GM18867 (cell line): Measurements from ENCODE around the gene C1QTNF8.

Experiments
- ATAC-seq: cut with Tn5 transposase; IDR thresholded peaks from one replicate; pipeline ENCODE4 v1.9.1; 2021; ENCODE audit warnings: mild to moderate bottlenecking, moderate library complexity; ENCODE audit not compliant: unreplicated experiment

C1QTNF8 gene, protein sequence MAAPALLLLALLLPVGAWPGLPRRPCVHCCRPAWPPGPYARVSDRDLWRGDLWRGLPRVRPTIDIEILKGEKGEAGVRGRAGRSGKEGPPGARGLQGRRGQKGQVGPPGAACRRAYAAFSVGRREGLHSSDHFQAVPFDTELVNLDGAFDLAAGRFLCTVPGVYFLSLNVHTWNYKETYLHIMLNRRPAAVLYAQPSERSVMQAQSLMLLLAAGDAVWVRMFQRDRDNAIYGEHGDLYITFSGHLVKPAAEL

DNA sequence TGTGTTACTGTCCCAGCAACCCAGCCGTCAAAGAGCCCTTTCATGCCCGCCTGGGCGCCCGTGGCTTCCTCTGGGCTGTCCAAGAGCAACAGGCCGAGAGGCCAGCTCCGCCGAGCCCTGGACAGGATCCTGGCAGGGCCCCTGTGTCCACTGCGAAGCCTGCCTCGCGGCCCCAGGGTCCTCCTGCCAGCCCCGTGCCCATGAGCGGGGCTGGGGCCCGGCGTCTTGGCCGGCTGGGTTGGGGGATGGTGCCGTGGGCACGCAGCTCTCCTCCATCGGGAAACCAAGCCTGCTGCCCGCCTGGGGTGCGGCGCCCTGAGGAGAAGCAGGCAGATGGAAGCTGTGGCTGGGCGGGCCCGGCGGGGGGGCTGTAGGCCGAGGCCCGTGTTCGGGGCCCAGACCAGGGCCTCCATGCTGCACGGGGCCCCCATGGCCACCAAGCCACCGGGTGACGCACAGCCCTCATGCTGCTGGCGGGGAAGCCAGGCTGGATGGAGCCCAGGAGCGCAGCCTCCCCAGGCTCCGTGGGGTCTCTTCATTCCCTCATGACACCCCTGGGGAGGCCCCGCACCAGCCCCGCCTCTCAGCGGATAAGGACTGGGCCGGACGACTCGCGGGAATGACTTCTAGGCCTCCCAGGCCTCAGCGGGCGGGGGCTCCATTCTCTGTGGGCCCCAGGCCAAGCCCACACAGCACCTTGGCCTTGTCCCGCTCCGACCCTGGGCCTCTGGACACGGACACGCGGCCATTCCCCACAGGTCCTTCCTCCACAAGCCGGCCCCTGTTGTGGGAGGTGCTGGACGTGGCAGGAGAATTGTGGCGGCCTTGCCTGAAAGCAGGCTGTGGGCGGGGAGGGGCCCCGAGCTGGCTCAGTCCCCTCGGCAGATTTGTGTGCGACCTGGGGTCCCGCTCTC, at the start of gene C1QTNF8:
Gene C1QTNF8, minus strand, starts transcription at position 76 of the 914 bp plus-strand sequence. CDS start 1,322 bp downstream, outside the sequence.
- no peak for ATAC-seq

GRCh38 chr16:1145383-1146100, 49.5 kb upstream of the C1QTNF8 start:
- ATAC-seq, result no peak

- ATAC-seq, result no peak
These were observed 48.7 kb upstream of the C1QTNF8 start for GRCh38 chr16:1144476-1145382.

- no peak for ATAC-seq
These were observed 47.9 kb upstream of the C1QTNF8 start for GRCh38 chr16:1143761-1144450.

- no peak for ATAC-seq
These were observed 46.9 kb upstream of the C1QTNF8 start for GRCh38 chr16:1142911-1143310.

DNA sequence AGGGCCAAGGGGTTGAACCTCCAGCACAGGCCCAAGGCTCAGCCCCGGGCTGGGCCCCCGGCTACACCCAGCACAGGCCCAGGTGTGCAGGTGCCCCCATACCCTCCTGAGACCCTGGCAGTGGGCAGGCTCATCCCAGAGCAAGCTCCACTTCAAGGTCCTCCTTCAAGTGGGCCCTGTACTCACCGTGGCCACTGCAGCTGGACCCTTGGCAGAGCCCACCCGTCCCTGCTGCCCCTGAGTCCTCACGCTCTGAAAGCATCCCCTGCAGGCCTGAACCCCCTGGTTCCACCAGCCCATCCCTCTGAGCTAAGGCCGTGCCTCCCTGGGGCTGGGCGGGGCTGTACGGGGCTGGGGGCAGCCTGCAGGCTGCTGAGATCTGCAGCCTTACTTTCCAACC, 45.7 kb upstream of the C1QTNF8 start:
- ATAC-seq, result no peak

DNA sequence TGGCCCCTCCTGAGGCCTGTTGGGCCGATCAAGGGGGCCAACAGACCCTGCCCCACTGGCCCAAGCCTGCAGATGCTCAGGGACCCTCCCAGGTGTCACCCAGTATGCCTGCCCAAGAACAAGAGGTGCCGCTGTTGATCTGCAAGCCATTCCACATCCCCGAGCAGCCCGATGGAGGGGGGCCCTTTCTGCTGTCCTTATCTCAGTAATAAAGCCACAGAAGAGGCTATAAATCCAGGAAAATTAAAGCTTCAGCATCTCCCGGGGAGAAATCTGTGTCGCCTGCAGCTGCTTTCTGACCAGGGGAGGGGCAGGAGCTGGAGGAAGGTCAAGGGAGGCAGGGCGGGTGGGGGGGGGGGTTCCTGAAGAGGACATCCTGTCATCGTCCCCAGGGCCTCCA, 45.1 kb upstream of the C1QTNF8 start:
- ATAC-seq, result no peak

DNA sequence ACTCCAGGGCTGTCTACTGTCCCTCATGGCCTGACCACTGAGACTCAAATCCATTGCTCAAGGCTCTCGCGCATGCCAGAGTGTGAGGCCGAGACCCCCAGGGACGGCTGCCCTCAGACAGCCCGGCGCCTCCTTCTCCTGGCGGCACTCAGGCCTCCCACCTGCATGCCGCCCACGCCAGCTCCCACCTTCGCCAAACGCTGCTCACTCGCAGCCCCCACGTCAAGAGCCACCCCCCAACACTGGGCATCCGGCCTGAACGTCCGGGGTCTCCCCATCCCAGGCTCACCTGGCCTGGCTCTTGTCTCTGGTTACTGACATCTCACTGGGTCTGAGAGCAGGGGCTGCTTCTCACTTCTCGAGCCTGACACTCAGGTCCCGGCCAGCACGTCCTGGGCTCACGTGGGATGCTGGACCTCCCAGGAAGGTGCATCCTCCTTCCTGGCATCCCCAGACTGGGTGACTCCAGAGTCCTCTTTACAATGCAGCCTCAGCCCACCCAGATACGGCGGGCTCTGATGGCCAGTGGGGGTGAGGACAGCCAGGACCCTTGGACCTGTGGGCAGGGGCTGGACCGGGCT, 44.6 kb upstream of the C1QTNF8 start:
- ATAC-seq, result no peak

DNA sequence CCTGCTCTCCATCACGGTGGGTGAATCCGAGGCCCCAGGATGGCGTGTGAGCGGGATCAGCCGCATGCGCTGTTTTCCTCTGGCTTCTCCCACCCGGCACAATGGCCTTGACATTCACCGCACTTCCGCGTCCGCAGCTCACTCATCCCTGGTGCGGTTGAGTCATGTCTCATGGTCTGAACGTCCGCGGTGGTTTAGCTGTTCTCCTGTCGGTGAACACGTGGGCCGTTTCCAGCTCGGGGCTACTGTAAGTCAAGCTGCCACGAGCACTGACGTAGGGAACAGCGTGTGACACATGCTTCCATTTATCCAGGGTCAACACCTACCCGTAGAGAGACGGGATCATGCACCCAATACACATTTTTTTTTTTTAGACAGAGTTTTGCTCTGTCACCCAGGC, 41.6 kb upstream of the C1QTNF8 start:
- no peak for ATAC-seq

- no peak for ATAC-seq
These were observed 39.4 kb upstream of the C1QTNF8 start for GRCh38 chr16:1135459-1135825.

- ATAC-seq, result no peak
These were observed 38.9 kb upstream of the C1QTNF8 start for GRCh38 chr16:1134776-1135458.

DNA sequence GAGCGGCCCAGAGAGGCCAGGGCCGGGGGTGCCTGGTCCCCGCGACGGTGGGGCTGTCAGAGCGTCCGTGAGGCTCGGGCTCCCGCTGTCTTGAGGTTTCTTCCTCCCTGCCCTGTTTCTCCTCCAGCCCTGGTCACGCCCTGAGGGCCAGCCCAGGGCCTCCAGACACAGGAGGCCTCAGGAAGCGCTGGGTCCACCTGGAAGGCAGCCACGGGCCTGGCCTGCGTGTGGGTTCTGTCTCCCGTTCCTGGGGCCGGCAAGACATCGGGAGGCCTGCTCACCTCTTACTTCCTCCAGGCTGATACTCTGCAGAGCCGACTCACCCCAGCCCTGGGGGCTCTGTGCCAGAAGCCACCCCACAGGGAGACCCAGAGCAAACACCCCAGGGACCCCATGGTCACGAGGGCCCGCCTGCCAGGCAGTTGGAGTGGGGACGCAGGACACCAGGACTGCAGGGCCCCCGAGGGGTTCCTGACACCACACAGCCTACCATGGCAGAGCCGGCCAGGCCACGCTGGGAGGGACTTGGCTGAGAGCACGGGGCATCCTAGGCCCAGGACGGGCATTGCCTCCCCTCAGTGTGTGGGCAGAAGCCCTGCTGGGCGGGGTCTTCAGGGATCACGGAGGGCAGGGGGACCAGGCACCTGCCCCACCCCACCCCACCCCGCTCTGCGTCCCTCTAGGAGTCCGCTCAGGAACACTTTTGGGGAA, 37.9 kb upstream of the C1QTNF8 start:
- ATAC-seq, result no peak

- ATAC-seq, result no peak
These were observed 37.2 kb upstream of the C1QTNF8 start for GRCh38 chr16:1133271-1133670.

DNA sequence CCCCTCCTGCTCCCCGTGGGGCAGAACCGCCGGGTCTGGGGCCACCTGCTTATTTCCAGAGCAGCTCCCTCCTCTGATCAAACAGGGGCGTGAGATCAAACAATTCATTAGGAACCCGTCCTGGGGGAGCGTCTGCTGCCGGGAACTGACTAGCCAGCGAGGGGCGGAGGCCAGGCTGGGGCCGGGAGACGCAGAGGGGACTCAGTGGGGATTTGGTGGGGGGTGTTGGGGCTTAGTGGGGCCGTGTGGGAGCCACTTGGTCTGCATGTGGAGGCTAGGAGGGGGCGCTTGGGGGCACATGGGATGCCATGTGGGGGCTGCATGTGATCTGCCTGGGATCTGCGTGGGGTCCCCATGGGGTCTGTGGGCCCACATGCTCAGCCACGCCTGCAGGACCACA, 36.4 kb upstream of the C1QTNF8 start:
- ATAC-seq, result no peak

DNA sequence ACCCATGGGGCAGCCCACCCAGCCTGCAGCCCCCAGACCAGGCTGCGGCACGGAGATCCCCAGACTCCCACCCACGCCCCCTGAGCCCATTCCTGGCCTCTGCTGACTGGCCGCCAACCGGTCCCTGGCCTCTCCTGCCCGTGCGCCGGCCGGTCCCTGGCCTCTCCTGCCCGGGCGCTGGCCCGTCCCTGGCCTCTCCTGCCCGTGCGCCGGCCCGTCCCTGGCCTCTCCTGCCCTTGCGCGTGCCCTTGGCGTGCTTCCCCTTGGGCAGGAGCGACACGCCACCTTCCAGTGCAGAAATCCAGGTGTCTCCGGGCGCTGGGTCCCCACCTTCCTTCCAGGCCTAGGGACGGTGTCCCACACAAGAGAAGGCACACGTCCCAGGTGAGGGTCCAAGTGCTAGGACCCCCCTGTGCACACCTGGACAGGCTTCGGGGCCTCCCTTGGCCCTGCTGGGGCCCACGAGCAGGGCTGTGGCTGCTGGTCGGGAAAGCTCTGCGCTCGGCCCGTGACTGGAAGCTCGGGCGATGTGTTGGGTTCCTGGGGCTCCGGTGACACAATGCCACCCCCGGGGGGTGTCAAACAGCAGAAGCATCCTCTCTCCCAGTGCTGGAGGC, 35.4 kb upstream of the C1QTNF8 start:
- no peak for ATAC-seq

- no peak for ATAC-seq
These were observed 34.3 kb upstream of the C1QTNF8 start for GRCh38 chr16:1130382-1130781.

DNA sequence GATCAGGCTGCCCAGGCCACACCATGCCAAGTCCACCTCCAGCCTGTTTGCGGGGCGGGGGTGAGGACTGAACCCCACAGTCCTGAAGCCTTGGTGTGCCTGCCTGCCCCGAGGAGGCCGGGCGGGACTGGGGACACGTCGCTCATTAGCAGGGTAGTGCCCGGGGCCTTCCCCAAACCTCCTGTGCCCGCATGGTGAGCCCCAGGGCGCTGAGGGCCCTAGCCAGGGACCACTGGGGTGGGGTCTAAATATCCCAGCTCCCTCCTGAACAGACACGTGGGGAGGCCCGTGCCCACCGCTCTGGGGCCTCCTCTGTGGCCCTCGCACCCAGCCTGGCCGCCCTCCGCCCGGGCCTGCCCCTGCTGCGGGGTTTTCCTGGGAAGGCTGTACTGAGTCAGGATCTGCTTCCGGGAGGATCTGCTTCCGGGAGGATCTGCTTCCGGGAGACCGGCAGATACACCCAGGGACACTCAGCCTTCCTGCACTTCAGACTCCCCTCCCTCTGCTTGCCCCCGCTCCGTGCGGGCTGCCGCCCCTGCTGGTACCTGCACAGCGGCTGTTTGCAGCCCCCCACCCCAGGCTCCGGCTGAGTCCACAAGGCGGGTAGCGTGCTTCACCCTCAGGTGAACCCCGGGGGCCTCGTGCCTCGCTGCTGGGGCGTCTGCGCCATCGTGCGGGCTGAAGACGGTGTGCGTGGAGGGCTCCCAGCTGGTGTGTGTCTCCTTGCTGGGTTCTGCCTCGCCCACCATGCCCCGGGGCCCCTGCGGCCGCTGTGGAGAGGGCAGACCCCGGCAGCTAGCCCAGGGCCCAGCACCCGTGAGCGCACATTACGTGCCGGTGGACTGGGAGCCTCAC, 33.3 kb upstream of the C1QTNF8 start:
- no peak for ATAC-seq
